RPMI8226 (cell line): ENCODE results near the gene DDX51.

Experiments
- DNase-seq: peaks from one replicate; pipeline ENCODE4 v3.0.0-alpha.2; 2015

DDX51 gene

GRCh38 chr12:132166093-132166492 lies 22.0 kb upstream of the DDX51 start:
- DNase-seq, result no peak

GRCh38 chr12:132165584-132165983 lies 21.5 kb upstream of the DDX51 start:
- no peak for DNase-seq

DNA sequence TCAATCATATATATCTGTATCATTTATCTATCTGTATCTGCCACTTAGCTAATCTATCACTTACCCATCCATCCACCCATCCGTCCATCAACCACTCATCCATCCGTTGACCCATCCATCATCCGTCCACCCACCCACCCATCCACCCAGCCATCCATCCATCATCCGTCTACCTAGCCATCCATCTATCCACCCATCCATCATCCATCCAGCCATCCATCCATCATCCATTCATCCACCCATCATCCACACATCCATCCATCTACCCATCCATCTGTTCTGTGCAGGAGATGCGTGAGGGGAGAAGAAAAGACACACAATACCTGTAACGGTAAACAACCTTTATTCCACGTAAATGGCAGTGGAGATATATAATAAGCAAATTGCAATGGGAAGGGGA lies 20.3 kb upstream of the DDX51 start:
- no peak for DNase-seq

- DNase-seq, result no peak
Measured at GRCh38 chr12:132163911-132164288, 19.8 kb upstream of the DDX51 start.

DNA sequence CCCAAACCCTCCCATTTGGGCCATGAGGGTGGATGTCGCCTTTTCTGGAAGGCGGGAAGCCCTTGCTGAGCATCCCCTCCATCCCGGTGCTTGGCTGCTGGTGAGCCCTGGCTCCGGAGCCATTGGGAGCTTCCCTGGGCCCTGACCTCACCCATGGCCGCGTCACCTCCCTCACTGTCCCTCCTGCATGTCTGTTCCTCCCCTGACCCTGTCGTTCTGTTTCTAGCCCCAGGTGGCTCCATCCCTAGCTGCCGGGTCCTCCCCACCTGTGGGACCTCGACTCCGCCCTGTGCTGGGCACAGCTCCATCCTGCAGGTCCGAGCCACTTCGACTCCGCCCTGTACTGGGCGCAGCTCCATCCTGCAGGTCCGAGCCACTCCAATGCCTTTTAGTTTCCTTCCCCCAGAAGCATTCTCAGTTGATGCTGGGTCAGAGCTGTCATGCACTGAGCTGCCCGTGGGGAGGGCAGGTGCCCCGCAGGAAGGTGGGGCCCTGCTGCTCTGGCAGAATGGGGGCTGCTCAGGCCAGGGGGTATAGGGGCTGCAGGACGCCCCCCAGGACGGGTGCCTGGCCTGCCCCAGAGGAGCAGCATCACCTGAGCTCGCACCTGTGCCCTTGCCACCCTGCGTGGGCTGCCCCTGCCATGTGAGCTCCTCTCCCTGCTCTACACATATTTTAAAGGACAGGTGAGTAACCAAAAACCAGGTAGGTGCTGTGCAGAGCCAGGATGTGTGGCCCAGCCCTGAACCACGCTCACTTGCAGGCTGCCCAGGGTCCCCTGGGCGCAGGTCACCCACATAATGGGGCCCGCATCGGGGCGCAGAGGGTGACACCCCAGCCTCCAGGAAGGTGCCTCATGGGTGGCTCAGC lies 19.2 kb upstream of the DDX51 start:
- DNase-seq, result peak; percentile 76

DNA sequence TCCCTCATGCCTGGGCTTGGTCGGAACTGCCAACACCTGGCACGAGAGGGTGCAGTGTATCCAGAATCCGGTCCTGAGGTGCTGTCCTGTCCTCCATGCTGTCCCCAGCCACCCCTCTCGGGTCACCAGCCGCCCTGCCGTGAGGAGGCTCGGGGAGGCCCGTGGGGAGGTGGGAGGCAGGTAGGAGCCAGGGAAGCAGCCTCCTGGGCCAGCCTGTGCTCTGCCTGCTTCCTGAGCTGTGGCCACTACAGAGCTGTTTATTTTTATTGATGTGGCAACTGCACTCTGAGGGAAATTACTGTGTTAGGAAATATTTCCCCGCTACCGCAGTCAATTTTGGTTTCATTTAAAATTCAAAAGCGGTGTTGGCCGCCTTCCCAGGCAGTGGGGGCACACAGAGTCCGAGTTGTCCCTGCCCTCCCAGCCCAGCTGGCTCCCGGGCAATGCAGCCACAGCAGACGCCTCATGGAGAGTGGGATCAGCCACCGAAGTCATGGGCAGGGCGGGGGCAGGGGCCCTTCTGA lies 18.5 kb upstream of the DDX51 start:
- peak; percentile 76 for DNase-seq

DNA sequence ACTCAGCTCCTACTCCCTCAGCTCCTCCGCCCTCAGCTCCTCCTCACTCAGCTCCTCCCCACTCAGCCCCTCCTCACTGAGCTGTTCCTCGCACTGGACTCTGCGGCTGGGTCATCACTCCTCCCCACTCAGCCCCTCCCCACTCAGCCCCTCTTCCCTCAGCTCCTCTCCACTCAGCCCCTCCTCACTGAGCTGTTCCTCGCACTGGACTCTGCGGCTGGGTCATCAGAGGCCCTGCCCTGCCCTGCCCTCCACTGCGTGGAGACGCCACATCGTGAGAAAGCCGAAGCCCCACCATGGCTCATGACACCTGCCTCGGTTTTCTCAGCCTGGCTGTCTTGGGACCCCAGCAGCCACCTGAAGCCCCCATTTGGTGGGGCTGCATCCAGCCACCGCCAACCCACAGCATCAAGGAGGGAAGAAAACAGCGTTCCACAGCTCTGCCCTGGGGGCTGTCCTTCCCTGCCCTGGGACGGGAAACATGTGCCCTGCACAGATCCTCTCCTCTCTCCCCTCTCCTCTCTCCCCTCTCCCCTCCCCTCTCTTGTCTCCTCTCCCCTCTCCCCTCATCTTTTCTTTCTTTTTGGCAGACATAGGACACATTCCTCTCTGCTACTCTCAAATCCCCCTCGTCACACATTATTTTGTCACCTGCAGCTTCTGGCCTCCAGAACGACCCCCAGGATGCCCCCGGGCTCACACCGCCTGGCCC lies 17.8 kb upstream of the DDX51 start:
- no peak for DNase-seq

DNA sequence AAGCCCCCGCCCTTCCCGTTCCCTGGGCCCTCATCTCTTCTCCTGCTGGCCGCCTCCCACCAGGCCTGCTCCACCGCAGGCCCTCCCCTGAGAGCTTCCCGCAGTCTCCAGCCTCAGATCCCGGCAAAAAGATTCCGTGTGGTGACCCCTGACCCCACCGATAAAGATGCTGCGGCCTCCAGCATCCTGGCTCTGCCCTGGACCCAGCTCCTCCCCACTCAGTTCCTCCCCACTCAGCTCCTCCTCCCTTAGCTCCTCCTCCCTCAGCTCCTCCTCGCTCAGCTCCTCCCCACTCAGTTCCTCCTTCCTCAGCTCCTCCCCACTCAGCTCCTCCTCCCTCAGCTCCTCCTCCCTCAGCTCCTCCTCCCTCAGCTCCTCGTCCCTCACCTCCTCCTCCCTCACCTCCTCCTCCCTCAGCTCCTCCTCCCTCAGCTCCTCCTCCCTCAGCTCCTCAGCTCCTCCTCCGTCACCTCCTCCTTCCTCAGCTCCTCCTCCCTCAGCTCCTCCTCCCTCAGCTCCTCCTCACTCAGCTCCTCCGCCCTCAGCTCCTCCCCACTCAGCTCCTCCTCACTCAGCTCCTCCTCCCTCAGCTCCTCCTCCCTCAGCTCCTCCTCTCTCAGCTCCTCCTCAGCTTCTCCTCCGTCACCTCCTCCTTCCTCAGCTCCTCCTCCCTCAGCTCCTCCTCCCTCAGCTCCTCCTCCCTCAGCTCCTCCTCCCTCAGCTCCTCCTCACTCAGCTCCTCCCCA lies 17.1 kb upstream of the DDX51 start:
- no peak for DNase-seq

- DNase-seq, result no peak
Measured at GRCh38 chr12:132160601-132161035, 16.5 kb upstream of the DDX51 start.

- DNase-seq, result no peak
Measured at GRCh38 chr12:132160016-132160415, 15.9 kb upstream of the DDX51 start.

GRCh38 chr12:132159555-132160003 lies 15.5 kb upstream of the DDX51 start:
- no peak for DNase-seq

- no peak for DNase-seq
Measured at GRCh38 chr12:132158677-132159554, 14.8 kb upstream of the DDX51 start.

DNA sequence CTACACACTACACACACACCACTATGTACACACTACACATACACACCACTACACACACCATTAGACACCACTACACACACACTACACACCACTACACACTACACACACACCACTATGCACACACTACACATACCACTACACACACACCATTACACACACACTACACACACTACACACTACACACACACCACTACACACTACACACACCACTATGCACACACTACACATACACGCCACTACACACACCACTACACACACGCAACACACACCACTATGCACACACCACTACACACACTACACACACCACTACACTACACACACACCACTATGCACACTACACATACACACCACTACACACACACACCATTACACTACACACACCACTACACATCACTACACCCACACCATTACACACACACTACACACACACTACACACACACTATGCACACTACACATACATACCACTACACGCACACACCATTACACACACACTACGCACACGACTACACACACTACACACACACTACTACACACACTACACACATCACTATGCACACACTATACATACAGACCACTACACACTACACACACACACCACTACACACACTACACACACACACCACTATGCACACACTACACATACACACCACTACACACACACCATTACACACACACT lies 13.8 kb upstream of the DDX51 start:
- DNase-seq, result no peak

GRCh38 chr12:132156573-132157325 lies 12.6 kb upstream of the DDX51 start:
- no peak for DNase-seq

DNA sequence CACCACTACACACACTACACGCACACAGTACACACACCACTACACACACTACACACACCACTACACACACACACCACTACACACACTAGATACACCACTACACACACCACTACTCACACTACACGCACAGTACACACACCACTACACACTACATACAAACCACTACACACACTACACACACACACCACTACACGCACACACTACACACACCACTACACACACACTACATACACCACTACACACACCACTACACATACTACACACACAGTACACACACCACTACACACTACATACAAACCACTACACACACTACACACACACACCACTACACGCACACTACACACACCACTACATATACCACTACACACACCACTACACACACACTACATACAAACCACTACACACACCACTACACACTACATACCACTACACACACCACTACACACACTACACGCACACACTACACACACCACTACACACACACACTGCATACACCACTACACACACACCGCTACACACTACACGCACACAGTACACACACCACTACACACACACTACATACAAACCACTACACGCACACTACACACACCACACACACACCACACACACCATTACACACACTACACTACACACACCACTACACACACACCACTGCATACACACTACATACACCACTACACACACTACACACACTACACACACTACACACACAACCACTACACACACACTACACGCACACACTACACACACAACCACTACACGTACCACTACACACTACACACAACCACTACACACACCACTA lies 11.9 kb upstream of the DDX51 start:
- DNase-seq, result no peak

DNA sequence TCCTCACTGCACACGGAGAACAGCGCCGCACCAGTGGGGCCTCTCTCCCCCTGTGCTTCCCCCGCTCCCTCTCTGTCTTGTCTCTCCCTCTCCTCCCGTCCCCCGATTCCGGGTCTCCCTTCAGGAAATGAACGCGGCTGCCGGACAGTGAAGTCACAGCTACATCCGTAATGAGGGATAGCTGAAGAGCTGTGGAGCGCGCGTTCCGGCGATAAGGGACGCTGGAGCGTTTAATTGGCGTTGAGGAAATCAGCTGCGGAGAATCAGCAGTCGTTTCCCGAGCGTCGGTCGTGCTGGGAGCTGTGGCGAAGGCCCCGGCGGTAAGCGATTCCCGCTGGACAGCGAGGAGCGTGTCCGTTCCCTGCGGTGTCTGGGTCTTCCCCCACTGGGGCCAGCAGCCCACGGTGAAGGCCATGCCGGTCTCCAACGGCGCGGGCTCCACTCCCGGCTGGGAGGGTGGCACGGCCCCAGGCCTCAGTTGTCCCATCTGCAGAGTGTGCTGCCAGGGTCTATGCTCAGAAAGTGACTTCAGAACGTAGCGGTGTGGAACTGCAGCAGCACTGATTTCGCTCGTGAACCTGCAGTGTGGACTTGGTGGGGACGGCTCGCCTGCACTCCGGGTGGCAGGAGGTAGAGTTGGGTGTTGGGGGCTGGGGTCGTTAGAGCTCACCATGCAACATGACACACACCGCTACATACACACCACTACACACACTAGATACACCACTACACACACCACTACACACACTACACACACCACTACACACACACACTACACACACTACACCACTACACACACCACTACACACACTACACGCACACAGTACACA lies 11.0 kb upstream of the DDX51 start:
- DNase-seq, result no peak

DNA sequence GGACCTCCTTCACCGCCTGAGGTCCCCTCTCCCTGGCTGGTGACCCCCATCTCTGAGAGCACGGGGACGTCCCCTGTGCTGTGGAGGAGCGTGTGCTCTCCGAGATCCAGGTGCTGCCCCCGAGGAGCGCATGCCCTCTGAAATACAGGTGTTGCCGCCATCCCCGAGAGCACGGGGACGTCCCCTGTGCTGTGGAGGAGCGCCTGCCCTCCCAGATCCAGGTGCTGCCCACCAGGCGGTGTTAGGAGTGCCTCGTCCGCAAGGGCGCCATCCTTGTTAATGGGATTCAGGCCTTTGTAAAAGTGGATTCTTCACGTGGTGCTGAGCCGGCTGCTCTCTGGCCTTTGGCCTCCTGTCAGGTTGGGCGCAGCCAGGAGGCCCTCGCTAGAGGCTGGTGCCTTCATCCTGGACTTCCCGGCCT lies 10.2 kb upstream of the DDX51 start:
- DNase-seq, result no peak

DNA sequence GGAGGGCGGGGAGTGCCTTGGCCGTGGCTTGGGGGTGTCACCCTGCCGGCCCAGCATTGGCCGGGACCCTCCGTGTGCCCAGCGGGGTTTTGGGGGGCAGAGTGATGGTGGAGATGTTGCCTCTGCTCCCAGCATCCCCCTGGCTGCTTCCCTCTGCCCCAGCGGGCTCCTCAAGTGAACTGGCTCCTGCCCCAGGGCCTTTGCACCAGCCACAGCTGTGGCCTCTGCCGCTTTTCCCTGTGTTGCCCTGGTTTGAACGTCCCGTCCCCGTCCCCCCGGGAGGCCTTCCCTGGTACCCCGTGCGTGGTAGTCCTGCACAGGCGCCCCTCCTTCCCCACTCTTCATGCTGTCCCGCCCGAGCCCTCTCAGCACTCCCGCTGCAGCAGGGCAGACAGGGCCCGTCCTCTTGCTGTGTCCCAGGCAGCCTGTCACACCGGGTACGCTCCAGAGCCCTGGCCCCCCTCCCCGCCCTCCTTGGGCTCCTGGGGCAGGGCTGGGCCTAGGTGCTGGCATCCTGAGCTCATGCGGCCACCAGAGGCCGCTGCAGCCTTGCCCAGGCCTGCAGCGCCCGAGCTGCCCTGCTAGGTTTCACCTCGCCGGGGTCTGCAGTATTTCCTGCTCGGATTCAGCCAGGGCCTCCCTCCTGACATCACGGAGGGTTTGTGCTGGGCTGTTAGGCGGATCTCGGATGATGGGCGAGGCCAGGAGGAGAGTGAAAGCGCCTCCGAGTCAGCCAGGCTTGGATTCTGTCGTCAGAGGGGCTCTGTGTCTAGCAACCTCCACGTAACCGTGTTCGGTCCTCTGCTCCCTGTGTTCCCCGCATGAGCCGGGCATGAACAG lies 9.6 kb upstream of the DDX51 start:
- peak; percentile 75 for DNase-seq
